Activated CD4-positive, alpha-beta T cell treated with anti-CD3 and anti-CD28 coated beads, Interleukin-2, Interleukin-6, amounts not matched to agents 100 ng/mL and 50 ng/mL, durations not matched to agents 16 hours and 8 hours (primary cell): ENCODE results near the gene SIPA1L3.

Experiments used
- DNase-seq: peaks from one replicate; pipeline ENCODE4 v3.0.0-alpha.2; 2020

SIPA1L3 gene

DNA sequence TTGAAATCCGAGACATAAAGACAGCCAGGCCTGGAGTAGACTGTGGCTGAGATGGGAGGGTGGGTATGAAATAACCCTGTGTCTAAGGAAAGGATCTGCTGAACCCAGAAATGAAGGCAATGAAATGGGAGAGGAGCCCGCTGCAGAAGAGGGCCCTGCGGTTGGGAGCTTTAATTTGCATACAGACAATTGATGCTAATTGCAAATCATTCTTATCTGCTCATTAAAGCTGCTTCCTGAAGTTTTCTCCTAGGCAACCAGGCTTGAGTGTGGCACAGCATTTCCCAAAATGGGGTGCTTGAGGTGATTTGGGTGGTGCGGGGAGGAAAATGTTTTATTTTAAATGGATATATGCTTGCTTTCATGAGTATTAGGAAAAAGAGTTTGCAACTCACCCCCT, 261.6 kb downstream of the SIPA1L3 start:
- no peak for DNase-seq

DNA sequence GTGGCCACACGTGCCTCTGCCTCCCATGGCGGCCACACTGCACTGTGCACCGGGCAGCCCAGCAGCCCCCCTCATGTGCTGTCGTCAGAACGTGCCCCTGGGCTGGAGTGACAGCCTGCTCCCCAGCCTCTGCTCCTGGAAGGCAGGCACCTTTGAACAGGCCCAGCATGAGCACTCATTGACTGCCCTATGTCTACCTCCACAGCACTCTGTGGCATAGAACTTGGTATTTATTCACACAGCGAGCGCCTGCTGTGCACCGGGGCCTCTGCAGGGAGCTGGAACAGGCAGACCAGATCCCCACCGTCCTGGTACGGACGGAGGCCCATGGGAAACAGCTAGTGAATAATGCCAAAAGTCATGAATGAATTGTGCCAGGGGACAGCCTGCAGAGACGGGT, 263.3 kb downstream of the SIPA1L3 start:
- DNase-seq, result no peak

DNA sequence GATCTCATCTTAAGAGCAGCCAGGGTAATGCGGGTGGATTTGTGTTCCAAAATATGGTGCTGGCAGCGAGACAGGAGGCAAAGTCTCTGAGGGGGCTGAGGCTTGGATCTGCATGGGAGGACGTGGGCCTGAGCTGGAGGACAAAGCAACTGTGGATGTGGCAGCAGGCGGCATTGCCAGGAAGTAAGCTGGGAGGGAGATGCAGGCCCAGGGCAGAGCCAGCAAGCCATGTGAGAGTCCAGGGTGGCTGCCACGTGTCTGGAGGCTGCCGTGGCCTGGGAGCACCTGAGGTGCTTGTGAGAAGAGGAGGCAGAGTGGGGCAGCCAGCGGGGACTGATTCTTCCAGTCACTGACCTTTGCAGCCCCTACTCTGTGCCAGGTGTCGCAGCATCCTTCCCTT, 265.0 kb downstream of the SIPA1L3 start:
- no peak for DNase-seq

DNA sequence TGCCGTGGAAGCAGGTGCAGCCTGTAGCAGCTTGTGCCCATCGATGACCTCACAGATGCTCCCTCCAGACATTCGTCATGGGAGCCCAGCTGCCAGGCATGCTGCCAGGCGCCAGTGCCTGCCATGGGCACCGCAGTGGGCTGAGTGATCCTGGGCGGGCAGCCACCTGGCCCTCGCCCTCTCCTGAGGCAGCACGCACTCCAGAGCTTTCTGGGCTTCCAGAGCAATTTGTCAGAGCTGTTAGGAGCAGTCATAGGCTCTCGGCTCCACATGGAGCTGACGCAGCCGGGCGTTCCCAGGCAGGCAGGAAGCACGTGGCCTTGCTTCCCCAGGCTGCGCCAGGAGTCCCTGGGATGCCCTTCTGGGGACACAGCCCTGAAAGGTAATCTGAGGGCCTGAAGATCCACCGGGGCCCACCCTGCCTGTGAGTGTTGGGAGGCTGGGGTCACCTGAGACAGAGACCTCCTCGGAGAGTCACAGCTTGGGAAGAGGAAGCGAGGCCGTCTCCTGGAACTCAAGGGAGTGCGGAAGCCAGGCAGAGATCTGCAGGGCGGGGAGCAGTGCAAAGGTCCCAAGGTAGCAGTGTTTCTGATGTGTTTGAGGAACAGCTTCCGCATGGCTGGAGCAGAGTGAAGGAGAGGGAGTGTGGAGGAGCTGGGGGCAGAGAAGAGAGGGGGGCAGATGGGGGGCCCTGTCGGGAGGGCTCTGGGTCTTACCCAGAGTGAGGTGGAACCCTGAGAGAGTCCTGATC, 266.5 kb downstream of the SIPA1L3 start:
- no peak for DNase-seq

DNA sequence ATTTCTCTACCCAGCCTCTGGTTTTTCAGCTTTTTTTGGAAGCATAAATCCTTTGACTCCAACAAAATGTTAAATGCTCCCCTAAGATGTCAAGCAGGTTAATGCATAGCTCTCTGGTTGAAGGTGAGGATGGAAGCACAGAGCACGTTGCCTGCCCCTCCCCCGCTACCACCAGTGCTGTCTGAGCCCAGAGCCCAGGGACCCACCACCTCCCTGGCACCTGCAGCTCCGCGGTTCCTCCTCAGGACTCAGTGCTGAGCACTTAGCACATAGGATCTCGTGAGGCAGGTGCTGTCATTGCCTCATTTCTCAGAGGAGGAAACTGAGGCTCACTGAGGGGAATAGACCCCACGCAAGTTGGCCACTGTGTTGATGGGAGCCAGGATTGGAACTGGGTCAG, 268.4 kb downstream of the SIPA1L3 start:
- no peak for DNase-seq

DNA sequence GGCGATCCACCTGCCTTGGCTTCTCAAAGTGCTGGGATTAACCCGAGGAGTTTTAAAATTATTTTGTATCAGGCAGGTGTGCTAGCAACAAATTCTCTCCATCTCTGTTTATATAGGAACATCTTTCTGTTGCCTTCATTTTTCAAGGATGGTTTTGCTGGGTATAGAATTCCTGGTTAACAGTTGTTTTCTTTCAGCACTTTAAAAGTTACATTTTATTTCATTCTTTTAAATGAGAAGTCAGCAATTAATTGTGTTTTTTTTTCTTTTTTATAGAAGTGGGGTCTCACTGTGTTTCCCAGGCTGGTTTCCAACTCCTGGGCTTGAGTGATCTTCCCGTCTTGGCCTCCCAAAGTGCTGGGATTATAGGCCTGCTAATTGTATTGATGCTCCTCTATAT, 273.1 kb downstream of the SIPA1L3 start:
- no peak for DNase-seq

DNA sequence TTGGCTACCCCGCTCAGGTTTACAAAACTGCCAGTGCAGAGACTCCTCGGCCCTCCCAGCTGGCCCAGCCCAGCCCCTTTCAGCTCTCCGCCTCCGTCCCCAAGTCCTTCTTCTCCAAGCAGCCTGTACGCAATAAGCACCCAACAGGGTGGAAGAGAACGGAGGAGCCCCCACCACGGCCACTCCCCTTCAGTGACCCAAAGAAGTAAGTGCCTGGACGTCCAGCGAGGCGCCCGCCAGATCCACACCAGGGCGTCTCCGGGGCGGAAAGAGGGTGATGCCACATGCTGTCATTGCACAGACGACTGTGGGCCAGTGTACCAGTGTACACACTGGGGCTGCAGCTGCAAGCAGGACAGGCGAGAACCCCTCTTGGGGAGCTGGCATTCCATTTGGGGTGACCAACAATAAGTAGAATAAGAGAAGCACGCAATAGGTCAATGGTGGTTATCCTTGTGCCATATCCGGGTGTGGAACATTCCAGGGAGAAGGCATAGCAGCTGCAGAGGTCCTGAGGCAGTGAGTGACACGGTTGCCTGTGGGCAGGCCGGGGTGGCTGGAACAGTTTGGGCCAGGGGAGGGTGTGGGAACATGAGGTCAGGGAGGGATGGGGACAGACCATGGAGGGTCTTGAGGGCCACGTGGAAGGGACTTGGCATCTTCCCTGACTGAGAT, 275.7 kb downstream of the SIPA1L3 start:
- DNase-seq, result no peak

DNA sequence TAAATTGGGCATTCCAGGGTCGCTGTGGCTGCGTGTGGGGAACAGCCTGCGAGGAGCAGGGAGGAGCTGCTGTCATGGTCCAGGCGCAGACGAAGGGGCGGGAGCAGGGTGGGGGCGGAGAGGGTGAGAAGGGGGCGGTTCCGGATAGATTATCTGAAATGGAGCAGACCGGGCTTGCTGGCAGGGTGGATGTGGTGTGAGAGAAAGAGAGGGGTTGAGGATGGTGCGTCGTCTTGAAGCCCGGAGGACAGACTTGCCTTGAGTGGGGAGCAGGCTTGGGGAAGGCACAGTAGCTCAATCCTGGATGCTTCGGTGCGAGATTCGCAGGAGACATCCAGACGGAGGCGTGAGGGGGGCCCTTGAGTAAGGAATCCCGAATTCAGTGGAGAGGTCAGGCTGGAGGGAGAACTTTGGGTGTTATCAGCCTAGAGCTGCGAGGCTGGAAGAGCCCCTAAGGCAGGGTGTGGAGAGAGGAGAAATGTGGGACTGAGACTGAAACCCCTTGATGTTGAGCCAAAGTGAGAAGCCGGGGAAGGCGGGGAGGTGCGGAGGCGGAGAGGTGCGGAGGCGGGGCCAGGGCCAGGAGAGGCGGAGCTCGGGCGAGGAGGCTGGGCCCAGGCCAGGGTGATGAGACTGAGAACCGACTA, 276.4 kb downstream of the SIPA1L3 start:
- no peak for DNase-seq

DNA sequence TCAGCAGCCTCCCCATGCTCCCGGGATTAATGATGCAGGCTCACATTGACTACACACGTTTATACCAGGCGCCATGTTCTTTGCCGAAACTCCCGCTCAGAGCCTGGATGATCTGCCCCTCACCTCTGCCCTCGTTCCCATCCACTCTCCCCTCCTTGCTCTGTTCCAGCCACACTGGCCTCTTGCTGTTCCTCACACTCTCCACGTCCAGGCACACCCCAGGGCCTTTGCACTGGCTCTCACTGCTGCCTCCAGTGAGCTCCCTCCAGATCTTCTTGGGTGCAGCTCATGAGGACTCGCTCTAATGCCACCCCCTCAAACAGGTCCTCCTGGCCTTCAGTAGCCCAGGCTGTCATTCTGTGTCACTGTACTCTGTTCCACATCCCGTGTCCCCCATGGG, 277.8 kb downstream of the SIPA1L3 start:
- DNase-seq, result no peak

DNA sequence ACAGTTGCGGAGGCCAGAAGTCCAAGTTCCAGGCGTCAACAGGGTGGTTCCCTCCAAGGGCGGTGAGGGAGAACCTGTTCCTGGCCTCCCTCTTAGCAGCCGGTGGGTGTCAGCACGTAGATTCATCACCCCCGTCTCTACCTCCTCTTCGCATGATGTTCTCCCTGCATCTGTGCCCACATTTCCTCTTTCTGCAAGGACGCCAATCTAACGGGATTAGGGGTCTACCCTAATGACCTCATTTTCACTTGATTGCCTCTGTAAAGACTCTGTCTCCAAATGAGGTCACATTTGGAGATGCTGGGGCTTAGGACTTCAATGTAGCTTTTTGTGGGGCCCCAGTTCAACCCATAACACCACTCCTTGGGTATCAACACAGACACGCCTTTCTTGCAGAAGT, 278.6 kb downstream of the SIPA1L3 start:
- no peak for DNase-seq

DNA sequence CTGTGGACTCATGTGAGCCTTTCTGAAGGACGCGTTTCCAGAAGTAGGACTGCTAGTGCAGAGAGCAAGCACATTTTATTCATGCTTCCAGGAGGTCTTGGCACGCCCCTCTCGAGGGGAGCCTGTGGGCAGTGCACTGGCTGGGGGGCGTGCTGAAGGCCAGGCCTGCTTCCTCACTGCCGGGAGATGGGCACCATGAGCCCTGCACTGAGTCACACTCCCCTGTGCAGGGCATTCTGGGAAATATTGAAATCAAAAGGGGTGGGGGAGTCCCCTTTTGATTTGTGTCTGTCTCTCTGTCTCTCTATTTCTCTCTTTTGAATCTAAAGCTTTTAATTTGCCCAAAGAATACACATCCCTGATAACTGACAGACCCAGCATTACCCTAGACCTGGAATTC, 283.1 kb downstream of the SIPA1L3 start:
- DNase-seq, result no peak

DNA sequence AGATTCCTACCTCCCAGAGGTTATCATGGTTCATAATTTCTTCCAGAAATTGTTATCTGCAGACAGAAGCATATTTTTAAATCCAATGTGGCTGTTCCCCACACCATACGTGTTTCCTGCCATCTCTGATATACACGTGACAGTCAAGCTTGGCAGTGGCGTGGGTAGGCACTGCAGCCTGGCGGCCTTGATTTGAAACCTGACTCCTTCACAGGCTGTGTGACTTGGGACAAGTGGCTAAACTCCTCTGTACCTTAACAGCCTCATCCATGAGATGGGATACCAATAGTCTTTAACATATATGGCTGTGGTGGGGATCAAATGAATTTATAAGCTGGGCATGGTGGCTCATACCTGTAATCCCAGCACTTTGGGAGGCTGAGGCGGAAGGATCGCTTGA, 283.8 kb downstream of the SIPA1L3 start:
- no peak for DNase-seq

DNA sequence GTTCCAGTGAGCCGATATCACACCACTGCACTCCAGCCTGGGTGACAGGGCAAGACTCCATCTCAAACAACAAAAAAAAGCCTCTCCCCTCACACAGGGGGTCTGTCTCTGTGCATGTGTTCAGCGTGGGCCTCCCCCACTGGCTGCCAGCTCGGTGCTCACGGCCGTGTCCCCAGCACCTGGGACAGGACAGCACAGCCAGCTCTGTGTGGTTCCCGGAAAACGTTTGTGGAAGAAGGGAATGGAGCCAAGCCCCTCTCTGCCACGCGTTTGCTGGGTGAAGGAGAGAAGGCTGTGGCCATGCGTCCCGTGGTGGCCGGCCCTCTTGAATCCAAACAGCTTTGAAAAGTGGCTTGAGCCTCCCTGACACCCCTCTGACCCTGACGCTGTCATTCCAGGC, 284.7 kb downstream of the SIPA1L3 start:
- DNase-seq, result no peak

DNA sequence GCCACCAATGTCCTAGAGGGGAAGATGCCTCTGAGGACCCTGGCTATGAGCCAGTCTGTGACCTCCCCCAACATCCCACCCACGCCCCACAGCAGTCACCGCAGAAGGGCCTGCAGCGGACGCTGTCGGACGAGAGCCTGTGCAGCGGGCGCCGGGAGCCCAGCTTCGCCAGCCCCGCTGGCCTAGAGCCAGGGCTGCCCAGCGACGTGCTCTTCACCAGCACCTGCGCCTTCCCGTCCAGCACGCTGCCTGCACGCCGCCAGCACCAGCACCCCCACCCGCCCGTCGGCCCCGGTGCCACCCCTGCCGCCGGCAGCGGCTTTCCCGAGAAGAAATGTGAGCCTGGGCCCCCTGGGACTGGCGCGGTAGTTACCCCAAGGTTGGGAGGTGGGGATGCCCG, 286.4 kb downstream of the SIPA1L3 start:
- DNase-seq, result no peak

DNA sequence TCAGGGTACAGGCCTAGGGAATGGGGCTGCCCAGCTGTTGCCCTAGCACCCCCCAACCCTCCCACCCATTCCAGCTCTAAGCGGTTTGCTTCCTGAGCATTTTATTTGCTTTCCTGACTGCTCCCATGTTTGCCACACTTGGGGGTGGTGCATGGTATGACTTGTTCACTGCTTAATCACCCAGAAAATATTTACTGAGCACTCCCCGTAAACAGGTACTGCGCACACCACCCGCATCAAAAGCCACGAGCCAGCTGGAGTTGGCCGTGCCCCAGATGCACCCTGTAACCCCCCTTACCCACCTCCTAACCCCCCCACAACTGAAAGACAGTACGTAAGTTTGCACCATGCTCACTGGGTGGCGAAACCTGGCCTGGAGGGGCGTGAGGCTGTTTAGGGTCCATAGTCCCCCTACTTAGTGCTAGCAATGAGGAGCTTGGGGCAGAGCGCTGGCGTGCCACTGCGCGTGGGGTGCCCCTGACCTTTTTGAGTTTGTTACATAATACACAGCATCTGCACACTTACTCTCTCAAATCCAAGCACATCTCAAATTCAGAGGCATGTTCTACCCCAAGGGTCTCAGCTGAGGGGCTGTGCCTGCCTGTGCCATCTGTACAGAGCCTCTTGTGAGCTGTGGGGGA, 287.2 kb downstream of the SIPA1L3 start:
- DNase-seq, result no peak

DNA sequence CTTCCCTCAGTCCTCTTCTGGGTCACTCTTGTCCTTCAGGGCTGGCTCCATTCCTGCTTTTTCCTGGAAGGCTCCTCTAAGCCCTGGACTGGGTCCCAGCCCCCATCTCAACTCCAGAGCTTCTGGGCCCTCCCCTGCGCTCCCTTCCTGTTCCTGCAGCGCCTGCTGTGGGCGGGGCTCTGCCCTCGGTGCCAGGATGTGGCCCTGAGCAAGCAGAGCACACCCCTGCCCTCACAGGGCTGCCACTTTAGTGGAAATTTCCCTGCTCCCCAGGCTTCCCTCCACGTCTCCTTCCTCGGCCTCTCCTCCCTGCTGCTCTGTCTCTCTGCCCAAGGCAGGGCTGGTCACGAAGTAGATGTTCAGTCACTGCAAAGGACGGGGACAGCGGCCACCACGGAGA, 288.2 kb downstream of the SIPA1L3 start:
- DNase-seq, result no peak

DNA sequence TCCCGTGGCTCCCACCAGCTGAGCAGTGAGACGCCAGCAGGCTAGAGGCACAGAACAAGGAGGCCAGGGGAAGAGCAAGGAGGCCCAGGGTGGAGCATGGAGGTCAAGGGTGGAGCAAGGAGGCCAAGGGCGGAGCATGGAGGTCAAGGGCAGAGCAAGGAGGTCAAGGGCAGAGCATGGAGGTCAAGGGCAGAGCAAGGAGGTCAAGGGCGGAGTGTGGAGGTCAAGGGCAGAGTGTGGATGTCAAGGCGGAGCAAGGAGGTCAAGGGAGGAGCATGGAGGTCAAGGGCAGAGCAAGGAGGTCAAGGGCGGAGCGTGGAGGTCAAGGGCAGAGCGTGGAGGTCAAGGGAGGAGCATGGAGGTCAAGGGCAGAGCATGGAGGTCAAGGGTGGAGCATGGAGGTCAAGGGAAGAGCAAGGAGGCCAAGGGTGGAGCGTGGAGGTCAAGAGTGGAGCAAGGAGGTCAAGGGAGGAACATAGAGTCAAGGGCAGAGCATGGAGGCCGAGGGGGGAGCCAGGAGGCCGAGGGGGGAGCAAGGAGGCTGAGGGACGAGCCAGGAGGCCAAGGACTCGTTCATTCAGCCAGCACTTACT, 289.3 kb downstream of the SIPA1L3 start:
- DNase-seq, result no peak

DNA sequence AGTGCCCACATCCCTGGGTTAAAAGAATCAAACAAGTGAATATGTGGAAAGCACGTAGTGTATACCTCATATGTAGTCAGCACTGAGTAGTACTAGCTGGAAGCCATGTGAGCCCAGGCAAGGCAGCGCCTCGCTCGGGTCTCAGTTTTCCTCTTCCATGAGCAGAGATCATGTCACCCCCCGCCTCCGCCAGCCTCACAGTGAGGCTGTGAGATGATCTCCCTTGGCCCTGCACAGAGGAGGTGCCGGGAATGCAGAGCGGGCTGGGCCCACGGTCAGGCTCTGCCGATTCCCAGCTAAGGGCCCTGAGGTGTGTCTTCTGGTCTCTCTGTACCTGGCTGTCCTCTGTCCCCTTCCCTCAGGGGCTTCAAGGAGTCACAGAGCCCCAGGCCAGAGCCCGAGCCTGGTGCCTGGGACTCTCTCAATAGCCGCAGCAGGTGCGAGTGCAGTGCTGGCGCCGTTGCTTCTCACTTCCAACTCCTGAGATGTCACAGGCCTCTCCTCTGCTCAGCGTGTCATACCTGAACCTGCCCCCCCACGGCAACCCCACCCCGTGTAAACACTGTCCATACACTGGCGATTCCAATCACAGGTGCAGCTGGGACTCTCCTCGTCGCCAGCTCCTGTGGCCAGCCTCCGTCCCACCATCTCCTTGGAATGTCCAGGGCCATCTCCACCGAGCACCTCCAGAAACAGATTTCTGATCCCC, 290.1 kb downstream of the SIPA1L3 start:
- DNase-seq, result no peak

DNA sequence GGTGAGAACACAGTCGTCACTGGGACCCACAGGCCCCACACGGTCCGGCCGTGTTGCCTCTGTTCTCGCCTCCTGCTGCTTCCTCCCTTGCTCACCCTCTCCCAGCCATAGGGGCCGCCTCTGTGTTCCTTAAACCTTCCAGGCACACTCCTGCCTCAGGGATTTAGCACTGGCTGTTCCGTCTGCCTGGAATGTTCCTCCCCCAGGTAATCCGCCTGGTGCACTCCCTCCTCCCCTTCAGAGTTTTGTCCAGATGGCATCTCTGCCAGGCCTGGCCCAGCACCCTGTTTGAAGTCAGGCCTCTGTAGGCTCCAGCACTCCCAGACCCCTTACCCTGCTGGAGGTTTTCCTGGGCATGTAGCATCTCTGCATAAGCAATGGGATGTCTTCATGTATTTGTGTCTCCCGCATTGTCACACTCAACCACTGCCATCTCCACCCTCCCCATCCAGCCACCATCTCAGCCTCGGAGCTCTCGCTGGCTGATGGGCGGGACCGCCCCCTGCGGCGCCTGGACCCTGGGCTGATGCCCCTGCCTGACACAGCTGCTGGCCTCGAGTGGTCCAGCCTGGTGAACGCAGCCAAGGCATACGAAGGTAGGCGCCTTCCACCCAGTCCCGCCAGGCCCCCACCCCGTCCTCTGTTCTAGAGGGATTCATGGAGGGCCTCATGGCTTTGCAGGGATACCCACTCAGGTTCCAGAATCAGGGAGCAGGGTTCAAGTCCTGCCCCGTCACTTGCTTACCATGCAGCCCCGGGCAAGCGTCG, 291.1 kb downstream of the SIPA1L3 start:
- no peak for DNase-seq

DNA sequence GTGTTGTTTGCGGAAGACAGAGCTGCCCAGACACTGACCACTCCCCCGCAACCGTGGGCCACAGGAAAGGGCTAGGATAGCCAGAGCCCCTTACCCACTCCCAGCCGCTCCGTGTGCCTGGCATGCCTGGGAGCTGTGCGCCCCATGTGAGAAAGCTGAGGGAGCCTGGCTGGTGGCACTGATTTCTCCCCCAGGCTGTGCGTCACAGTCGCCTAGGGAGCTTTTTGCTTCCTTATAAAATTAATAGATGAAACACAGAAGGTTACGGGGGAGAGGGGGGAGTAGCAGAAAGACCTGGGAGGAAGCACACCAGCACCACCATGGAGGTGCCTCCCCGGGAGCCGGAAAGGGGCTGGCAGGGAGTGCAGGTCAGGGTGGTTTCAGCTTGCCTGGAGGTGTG, 292.3 kb downstream of the SIPA1L3 start:
- DNase-seq, result no peak

DNA sequence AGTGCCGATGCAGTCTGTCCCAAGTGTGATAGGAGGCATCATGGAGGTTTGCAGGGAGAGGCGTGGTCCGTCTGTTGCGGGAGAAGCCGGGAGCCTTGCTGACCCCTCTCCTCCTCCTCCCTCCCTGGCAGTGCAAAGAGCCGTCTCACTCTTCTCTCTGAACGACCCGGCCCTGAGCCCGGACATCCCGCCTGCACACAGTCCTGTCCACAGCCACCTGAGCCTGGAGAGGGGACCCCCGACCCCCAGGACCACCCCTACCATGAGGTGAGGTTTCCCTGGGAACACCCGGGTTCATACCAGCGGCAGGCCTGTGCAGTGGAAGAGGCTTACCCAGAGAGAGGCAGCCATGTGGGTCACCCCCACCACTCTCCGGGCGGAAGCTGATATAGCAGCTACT, 294.7 kb downstream of the SIPA1L3 start:
- DNase-seq, result no peak

DNA sequence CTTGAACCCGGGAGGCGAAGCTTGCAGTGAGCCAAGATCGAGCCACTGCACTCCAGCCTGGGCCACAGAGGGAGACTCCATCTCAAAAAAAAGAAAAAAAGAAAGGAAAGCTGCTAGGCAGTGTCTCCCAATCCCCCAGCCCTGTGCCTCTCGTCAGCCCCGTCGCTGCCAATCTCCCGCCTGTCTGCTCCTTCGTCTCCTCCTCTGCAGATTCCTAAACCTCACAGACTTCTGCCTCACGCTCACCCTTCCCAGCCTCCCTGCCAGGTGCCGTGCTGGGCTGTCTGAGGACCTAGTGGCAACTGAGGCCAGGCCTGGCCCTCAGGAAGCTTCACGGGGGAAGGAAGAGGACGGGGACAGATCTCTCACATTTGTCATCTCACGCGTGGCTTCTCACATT, 295.5 kb downstream of the SIPA1L3 start:
- no peak for DNase-seq
